SJSA1 (cell line): ENCODE measurements around the gene LHB. TPM values are rescaled to one million over a fixed set of nuclear protein-coding genes. Genes with fewer than 3 reads are reported as not detected.

Source experiments
- DNase-seq, 2 experiments: peaks; one replicate each; pipeline ENCODE4 v3.0.0-alpha.2; 2015 to 2020; ENCODE audit warnings: low spot score in 2 of 2, low read depth in 1 of 2
- H3K27ac ChIP-seq: fragments of 250-450 bp; sonication (Bioruptor Pico); 2 replicates; pipeline ENCODE4 v1.5.1; 2020; ENCODE audit warnings: mild to moderate bottlenecking, moderate library complexity
- H3K27me3 ChIP-seq: fragments of 250-450 bp; sonication (Bioruptor Pico); replicated peaks from 2 replicates; pipeline ENCODE4 v1.5.1; 2020; ENCODE audit warnings: mild to moderate bottlenecking, moderate library complexity
- H3K36me3 ChIP-seq: fragments of 250-450 bp; sonication (Bioruptor Pico); 2 replicates; pipeline ENCODE4 v1.5.1; 2020; ENCODE audit warnings: mild to moderate bottlenecking
- H3K4me1 ChIP-seq: fragments of 250-450 bp; sonication (Bioruptor Pico); replicated peaks from 2 replicates; pipeline ENCODE4 v1.6.1; 2021; ENCODE audit warnings: mild to moderate bottlenecking
- H3K4me3 ChIP-seq: fragments of 250-450 bp; sonication (Bioruptor Pico); 2 replicates; pipeline ENCODE4 v1.5.1; 2020; ENCODE audit warnings: mild to moderate bottlenecking
- H3K9me3 ChIP-seq: fragments of 250-450 bp; sonication (Bioruptor Pico); replicated peaks from 2 replicates; pipeline ENCODE4 v1.5.1; 2020; ENCODE audit warnings: mild to moderate bottlenecking
- total RNA-seq: library from RNA; depleted of rRNA; stranded (reverse); fragments of >200 nt; shearing (Covaris generic); gene quantifications from 2 replicates; pipeline ENCODE4 v1.2.3, GENCODE V29; 2014

The LHB gene
- total RNA-seq, 1 experiment from 2014 or later = 0.34 TPM

- no peaks in the 10 kb centered on the region for H3K4me1 ChIP-seq
- H3K27ac ChIP-seq = no peak overlapping the region
- no peaks in the 10 kb centered on the region for H3K27me3 ChIP-seq
- H3K9me3 ChIP-seq = no peaks in the 10 kb centered on the region
- H3K36me3 ChIP-seq = peaks cover 87% of the 10 kb centered on the region
- no peak overlapping the region for H3K4me3 ChIP-seq
- DNase-seq = no peak
Measured at GRCh38 chr19:49010453-49010852, 6.4 kb downstream of the LHB start.

GRCh38 chr19:49009828-49010227, 7.1 kb downstream of the LHB start:
- Histone ChIP-seq H3K9me3 (no peaks in the 10 kb centered on the region), H3K4me1 (no peaks in the 10 kb centered on the region), H3K36me3 (peaks cover 87% of the 10 kb centered on the region), H3K27me3 (no peaks in the 10 kb centered on the region), H3K27ac (no peak overlapping the region), H3K4me3 (no peak overlapping the region)
- DNase-seq = no peak

DNA sequence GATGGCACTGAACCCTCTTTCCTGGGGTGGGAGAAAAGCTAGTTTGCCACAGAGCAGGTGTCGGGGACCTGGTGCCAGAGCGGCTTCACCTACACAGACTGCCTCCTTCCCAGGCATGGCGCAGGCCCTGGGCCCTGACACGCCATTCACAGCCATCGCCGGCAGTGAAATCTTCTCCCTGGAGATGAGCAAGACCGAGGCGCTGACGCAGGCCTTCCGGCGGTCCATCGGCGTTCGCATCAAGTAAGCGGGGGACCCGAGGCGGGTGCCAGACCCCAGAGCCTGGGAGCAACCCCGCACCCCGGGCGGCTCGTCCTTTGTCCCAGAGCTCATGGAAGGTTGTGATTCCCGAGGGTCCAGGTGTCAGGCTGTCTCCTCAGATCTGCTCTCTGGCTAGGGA, 10.0 kb downstream of the LHB start:
- H3K9me3 ChIP-seq = no peaks in the 10 kb centered on the region
- H3K36me3 ChIP-seq = peaks cover 87% of the 10 kb centered on the region
- no peak for DNase-seq
- no peaks in the 10 kb centered on the region for H3K27me3 ChIP-seq
- no peaks in the 10 kb centered on the region for H3K4me1 ChIP-seq
- no peak overlapping the region for H3K27ac ChIP-seq
- no peak overlapping the region for H3K4me3 ChIP-seq

GRCh38 chr19:49004964-49005614, 11.8 kb downstream of the LHB start:
- Histone ChIP-seq H3K36me3 (peaks cover 80% of the 10 kb centered on the region), H3K27me3 (no peaks in the 10 kb centered on the region), H3K9me3 (no peaks in the 10 kb centered on the region), H3K4me1 (no peaks in the 10 kb centered on the region), H3K27ac (no peak overlapping the region), H3K4me3 (no peak overlapping the region)
- DNase-seq = no peak

GRCh38 chr19:49004133-49004532, 12.8 kb downstream of the LHB start:
- no peak for DNase-seq
- no peaks in the 10 kb centered on the region for H3K4me1 ChIP-seq
- H3K4me3 ChIP-seq = no peak overlapping the region
- H3K9me3 ChIP-seq = no peaks in the 10 kb centered on the region
- no peak overlapping the region for H3K27ac ChIP-seq
- H3K36me3 ChIP-seq = peaks cover 80% of the 10 kb centered on the region
- H3K27me3 ChIP-seq = no peaks in the 10 kb centered on the region

- H3K36me3 ChIP-seq = peaks cover 47% of the 10 kb centered on the region
Measured at GRCh38 chr19:48999481-49000325, 17.2 kb downstream of the LHB start.

DNA sequence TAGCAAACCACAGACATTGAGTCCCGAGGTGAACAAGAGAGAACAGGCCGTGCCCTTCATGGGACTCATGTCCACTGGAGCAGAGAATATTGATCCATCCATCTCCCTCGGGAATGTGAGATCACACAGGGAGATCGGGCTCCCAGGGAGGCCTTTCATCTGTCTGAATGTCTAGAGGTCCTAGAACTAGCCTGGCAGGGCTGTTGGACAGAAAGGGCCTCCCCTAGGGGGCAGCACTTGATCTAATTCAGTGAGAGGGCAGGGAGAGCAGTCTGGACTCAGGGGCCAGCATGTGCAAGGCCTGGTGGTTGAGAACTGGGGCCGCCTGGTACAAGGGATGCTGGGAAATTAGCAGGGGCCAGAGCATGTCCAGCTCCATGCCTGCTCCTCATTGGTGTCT, 18.9 kb downstream of the LHB start:
- peak; percentile 60 to 84 for DNase-seq
- Histone ChIP-seq H3K27ac (no peak overlapping the region), H3K4me1 (peaks cover 8% of the 10 kb centered on the region), H3K4me3 (no peak overlapping the region), H3K36me3 (peaks cover 36% of the 10 kb centered on the region), H3K9me3 (no peaks in the 10 kb centered on the region), H3K27me3 (no peaks in the 10 kb centered on the region)

More at GRCh38 chr19:48999481-49000325, 17.2 kb downstream of the LHB start:
- no peaks in the 10 kb centered on the region for H3K9me3 ChIP-seq
- no peak overlapping the region for H3K4me3 ChIP-seq
- DNase-seq = peak; percentile 19 to 67
- H3K27me3 ChIP-seq = no peaks in the 10 kb centered on the region
- peaks cover 3% of the 10 kb centered on the region for H3K4me1 ChIP-seq
- no peak overlapping the region for H3K27ac ChIP-seq

DNA sequence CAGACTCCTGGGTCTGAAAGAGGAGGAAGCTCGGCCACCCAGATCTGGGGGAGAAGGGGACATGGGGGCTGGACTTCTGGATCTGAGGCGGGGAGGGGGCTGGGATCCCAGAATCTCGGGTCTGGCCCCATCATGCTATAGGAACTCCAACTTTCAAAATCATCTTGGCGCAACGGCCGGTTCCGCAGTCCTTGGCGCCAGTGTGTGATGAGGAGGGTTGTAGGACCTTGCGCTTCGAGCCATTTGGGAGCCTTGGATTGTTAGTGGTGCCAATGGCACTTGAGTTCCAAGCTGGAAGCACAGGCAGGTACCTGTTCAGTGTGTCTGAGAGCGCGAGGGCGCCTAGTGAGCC, 22.9 kb downstream of the LHB start:
- peak in 1 of 2 experiments; percentile 11 for DNase-seq
- Histone ChIP-seq H3K36me3 (peaks cover 26% of the 10 kb centered on the region), H3K9me3 (no peaks in the 10 kb centered on the region), H3K4me3 (peak overlapping the region; percentile 51), H3K27ac (peak overlapping the region; percentile 80), H3K4me1 (peaks cover 15% of the 10 kb centered on the region), H3K27me3 (no peaks in the 10 kb centered on the region)

DNA sequence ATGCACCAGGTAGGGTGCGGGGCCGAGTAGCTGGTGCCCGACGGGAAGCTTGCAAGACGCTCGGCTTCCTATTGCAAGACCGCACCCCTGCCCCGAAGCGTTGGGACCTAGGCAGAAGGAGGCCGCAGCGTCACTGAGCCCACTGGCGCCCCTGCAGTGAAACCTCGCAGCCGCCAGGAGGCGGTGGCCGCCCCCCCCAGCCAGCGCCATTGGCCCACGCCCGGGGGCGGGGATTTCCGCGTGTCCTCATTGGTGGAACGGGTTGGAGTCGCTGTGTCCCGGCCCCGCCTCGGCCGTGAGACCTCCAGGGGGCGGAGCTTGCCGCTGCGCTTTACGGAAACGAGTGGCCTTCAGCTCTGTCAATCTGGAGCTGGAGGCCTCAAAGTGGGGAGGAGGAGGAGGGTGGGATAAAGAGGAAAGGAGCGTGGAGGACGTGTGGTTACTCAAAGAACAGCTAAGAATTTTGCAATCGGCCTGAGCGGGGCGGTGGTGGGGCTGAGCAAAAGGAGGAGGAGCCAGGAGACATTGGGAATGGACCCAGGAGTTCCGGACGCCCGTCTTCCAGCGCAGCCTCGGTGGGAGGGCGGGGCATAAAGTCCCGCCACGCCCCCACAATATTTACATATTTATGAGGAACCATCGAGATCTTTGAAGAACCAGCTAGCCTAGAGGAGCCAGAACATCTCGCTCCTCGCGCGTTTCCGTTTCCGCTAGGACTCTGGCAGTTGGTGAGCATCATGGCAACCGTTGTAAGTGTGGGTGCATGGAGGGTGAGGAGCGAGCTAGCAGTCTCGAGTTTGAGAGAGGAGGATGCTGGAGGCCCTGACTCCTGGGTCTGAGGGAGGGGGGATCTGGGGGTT, 23.5 kb downstream of the LHB start, which contains the start of the genes GYS1 and RUVBL2:
Gene GYS1, minus strand, starts transcription at position 135 of the 860 bp plus-strand sequence. CDS start 197 bp downstream, outside the sequence.
Gene RUVBL2, plus strand, starts transcription at position 713 of the 860 bp plus-strand sequence. Its CDS starts 25 bp downstream, at position 738.
- Histone ChIP-seq H3K9me3 (no peaks in the 10 kb centered on the region), H3K36me3 (peaks cover 32% of the 10 kb centered on the region), H3K27me3 (no peaks in the 10 kb centered on the region), H3K4me3 (peak within 1 kb of the TSS; percentile 51), H3K27ac (peak within 1 kb of the TSS; percentile 80), H3K4me1 (peaks cover 15% of the 10 kb centered on the region)
- peak; percentile 100 for DNase-seq

DNA sequence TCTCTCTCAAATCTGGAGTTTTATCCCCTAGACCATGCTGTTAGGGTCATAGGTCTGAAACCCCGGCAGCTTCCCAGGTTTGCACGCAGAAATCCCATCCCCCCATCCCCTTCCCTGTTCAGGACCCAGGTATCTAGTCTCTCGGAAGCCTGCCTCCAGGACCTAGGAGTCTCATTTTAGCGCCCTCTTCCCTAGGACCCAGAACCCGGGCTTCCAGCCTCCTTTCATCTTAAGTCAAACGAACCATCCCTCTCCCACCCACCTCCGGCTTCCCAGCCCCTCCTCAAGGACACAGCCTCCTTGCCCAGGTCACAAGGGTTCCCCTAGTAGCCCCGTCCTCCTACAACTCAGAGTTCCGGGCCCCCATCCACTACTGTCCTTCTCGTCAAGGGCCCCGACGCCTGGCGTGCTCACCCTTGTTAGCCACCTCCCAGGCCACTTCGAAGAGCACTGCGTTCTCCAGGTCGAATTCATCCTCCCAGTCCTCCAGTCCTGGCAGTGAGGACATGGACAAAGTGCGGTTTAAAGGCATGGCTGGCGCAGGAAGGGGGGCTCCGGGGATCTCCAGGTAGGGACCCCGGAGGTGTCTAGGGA, 24.2 kb downstream of the LHB start:
- Histone ChIP-seq H3K9me3 (no peaks in the 10 kb centered on the region), H3K4me3 (peak overlapping the region; percentile 51), H3K4me1 (peaks cover 15% of the 10 kb centered on the region), H3K36me3 (peaks cover 39% of the 10 kb centered on the region), H3K27me3 (no peaks in the 10 kb centered on the region), H3K27ac (peak overlapping the region; percentile 58)
- DNase-seq = no peak

DNA sequence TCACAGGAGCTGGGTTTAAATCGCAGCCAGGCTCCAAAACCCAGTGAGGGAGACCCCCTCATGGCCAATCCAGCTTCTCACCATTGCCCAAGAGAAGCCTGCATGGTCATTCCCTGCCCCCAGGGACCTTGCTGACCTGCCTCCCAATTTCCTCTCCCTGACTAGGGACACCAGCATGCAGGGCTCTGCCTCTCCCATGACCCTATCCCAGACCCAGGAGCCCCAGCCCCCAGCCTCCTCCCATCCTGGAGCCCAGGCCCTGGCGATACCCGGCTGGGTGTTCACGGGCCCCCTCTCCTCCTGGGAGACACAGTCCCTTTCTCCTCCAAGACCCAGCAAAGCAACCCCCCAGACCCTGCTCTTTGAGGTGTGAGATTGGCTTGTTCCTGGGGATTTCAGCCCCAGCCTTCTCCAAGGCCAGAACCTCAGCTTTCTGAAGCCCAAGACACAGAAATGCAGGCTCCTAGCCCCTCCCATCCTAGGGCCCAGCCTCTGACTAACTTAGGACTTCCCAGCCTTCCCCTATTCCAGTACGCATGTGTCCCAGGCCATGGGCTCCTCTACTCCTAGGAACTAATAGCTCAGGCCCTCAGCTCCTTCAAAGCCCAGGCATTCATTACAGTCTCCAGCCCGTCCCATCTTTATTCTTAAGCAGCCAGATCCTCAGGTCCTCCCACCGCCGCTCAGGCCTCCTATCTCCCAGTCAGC, 24.9 kb downstream of the LHB start:
- DNase-seq = peak; percentile 58 to 76
- Histone ChIP-seq H3K27ac (peak overlapping the region; percentile 58), H3K36me3 (peaks cover 43% of the 10 kb centered on the region), H3K27me3 (no peaks in the 10 kb centered on the region), H3K4me3 (peak overlapping the region; percentile 51), H3K4me1 (peaks cover 15% of the 10 kb centered on the region), H3K9me3 (no peaks in the 10 kb centered on the region)

- Histone ChIP-seq H3K4me1 (peaks cover 15% of the 10 kb centered on the region), H3K27me3 (no peaks in the 10 kb centered on the region), H3K4me3 (no peak overlapping the region), H3K27ac (no peak overlapping the region), H3K36me3 (peaks cover 52% of the 10 kb centered on the region), H3K9me3 (no peaks in the 10 kb centered on the region)
- no peak for DNase-seq
Measured at GRCh38 chr19:48991011-48991609, 25.8 kb downstream of the LHB start.
